DOHH2 (cell line): ENCODE data around the gene TADA2B.

Experiments used
- CTCF ChIP-seq: fragments of 200-600 bp; sonication (generic); IDR thresholded peaks from one replicate; pipeline ENCODE4 v1.5.1; 2014; ENCODE audit warnings: antibody characterized with exemption, mild to moderate bottlenecking, low read depth, low read length; ENCODE audit not compliant: poor library complexity, severe bottlenecking
- EZH2phosphoT487 ChIP-seq: fragments of 200-600 bp; sonication (generic); IDR thresholded peaks from 2 replicates; pipeline ENCODE4 v1.6.1; 2017; ENCODE audit warnings: borderline replicate concordance, mild to moderate bottlenecking, antibody characterized with exemption, low read length, moderate library complexity, mixed read lengths

DNA sequence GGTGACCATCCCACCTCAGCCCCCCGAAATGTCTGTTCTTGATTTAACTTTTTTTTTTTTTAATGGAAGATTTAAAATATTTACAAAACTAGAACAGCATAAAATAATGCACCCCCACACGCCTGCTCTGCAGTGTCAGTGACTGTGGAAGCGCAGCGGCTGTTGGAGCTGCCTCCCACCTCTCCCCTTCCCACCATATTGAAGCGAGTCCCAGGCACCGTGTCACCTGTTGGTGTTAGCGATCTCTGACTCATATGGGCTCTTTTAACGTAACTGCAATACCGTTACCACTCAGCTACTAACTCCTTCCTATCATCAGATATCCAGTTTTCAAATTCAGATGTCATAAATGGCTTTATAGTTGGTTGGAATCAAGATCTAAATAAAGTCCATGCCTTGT, 17.1 kb upstream of the TADA2B start:
- no peak for TF ChIP-seq CTCF
- no peak for TF ChIP-seq EZH2phosphoT487
